ENCODE measurements around the gene APOB. TPM values are rescaled to one million over a fixed set of nuclear protein-coding genes. Genes with fewer than 3 reads are reported as not detected.

APOB gene
- polyA plus RNA-seq, 1 experiment: 0.04 TPM

DNA sequence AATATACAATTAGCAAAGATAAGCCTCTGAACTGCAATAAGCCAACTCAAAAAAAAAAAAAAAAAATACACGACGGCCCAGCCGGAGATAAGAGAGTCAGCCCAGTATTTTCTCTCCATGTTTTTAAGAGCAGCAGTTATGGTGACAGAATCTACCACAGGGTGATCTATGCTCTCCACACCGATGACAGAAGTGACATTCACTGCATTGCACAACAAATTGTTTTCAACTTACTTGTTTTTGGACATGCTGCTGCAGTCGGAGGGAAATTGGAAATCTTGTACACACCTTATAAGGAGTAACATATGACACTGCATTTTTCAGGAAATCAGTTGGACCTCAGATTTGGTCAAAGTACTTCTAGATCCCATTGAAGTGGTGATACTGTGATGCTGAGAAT lies 23.3 kb upstream of the APOB start:
- no peak overlapping the region for H3K4me3 ChIP-seq (ENCODE audit: low read depth, low read length)
- no peaks in the 10 kb centered on the region for H3K36me3 ChIP-seq (ENCODE audit: control insufficient read depth, insufficient read depth, low read length)
- ChIA-PET CTCF (no interaction called here), POLR2A (no interaction called here)
- H3K27me3 ChIP-seq (ENCODE audit: control insufficient read depth, insufficient read depth, low read length): no peaks in the 10 kb centered on the region
- TF ChIP-seq, protein P1, sequence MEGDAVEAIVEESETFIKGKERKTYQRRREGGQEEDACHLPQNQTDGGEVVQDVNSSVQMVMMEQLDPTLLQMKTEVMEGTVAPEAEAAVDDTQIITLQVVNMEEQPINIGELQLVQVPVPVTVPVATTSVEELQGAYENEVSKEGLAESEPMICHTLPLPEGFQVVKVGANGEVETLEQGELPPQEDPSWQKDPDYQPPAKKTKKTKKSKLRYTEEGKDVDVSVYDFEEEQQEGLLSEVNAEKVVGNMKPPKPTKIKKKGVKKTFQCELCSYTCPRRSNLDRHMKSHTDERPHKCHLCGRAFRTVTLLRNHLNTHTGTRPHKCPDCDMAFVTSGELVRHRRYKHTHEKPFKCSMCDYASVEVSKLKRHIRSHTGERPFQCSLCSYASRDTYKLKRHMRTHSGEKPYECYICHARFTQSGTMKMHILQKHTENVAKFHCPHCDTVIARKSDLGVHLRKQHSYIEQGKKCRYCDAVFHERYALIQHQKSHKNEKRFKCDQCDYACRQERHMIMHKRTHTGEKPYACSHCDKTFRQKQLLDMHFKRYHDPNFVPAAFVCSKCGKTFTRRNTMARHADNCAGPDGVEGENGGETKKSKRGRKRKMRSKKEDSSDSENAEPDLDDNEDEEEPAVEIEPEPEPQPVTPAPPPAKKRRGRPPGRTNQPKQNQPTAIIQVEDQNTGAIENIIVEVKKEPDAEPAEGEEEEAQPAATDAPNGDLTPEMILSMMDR (IDR thresholded peaks at IDR 0.05; ENCODE audit: insufficient read depth, low read depth, low read length): no peak
- no peak for DNase-seq (ENCODE audit: low read depth)

DNA sequence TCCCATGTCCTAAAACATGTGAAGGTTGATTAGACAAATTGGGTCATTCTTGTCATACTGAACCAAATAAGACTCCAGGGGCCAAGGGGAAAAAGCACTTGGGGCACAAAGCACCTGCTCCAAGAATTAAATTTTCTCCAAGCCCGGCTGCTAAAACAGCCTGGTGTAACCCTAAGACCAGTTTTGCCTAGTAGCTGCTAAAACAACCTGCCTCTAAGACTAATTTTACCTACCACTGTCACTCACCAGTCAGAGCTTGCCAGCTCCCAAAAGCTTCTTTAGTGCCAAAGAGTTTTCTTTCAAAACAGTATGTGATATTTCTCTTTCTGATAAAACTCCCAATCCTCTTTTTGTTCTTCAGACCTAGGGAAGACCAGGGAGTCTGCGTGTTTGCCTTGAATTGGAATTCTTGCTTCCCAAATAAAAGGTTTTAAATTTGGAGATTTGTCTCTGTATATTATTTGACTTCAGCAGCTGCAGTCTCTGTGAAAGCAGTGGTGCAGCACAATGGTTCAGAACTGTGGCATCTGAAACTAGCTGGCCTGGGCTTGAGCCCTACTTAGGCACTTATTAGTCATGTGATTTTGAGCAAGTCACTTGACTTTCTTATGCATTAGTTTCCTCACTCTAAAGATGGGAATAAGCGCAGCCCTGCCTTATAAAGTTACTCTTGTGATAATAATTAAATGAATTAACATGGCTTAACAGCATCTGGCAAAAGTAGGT lies 16.2 kb upstream of the APOB start:
- DNase-seq (ENCODE audit: low read depth): no peak
- Histone ChIP-seq H3K27me3 (ENCODE audit: control insufficient read depth, insufficient read depth, low read length) (no peaks in the 10 kb centered on the region), H3K36me3 (ENCODE audit: control insufficient read depth, insufficient read depth, low read length) (no peaks in the 10 kb centered on the region), H3K4me3 (ENCODE audit: low read depth, low read length) (no peak overlapping the region)
- TF ChIP-seq, protein P1 (IDR thresholded peaks at IDR 0.05; ENCODE audit: insufficient read depth, low read depth, low read length): no peak
- ChIA-PET CTCF (interaction anchor here (0.7 to 2.6 kb wide), 3 partner anchors 12 to 603 kb away, joined by 3 to 9 read pairs (median 3); no protein-coding TSS in a partner anchor), POLR2A (no interaction called here)

DNA sequence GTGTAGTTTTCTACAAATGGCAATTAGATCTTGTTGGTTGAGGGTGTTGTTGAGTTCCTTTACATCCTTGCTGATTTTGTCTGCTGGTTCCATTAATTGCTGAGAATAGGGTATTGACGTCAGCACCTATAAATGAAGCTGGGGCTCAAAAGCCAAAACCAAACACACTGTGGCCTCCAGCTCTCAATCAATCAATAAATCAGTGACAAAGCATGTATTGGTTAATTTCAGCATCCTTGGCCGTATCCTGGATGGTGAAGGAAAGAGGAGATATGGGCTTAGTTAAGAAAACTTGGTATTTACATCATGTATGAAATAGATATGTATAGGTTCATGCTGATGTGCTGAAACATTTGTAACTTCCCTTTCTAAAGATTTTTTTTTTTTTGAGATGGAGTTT lies 13.2 kb upstream of the APOB start:
- TF ChIP-seq, protein P1 (IDR thresholded peaks at IDR 0.05; ENCODE audit: insufficient read depth, low read depth, low read length): no peak
- ChIA-PET CTCF (interaction anchor here (0.7 kb wide), 1 partner anchor 120 kb away, joined by 4 read pairs; no protein-coding TSS in a partner anchor), POLR2A (no interaction called here)
- H3K4me3 ChIP-seq (ENCODE audit: low read depth, low read length): no peak overlapping the region
- DNase-seq (ENCODE audit: low read depth): no peak
- H3K36me3 ChIP-seq (ENCODE audit: control insufficient read depth, insufficient read depth, low read length): no peaks in the 10 kb centered on the region
- no peaks in the 10 kb centered on the region for H3K27me3 ChIP-seq (ENCODE audit: control insufficient read depth, insufficient read depth, low read length)

DNA sequence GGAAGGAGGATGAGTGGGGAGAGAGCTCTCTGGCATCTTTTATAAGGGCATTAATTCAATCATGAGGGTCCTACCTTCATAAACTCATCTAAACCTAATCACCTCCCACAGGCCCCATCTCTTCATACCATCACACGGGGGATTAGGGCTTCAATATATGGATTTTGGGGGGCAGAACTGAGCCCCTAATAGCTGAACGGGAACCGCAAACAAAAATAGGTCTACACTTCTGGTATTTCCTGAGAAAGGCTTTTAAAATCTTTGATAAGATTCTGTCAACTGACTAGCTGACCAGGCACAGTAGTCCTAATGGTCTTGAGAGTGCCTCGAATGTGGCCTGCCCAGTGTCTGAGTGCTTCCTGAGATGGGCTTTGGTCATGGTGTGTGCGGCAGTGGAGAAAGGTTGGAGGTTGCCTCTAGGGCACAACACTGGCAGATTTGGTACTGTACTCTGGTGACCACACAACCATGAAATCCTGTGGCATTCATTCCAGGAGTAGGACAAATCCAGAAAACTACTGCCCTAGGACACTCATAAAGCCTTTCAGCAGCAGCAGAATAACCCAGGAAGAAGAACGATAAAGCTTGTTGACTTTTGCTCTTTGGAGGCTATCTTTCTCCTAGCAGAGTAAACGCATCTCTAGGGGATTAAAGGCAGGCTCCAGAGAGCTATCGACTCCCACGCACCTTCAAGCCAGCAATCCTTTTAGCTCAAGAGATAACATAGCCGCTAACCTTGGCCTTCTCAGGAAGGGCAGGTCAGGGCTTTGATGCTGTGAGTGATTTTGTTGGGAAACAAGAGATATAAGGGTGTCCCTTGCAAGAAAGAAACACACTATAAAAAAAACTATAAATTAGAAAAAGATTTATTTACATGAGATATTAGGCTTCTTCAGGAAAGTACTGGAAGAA lies 12.3 kb upstream of the APOB start:
- ChIA-PET CTCF (interaction anchor here (1.2 to 1.4 kb wide), 3 partner anchors 11 to 14 kb away, joined by 3 to 11 read pairs (median 4); partner anchors contain the start of gene APOB), POLR2A (no interaction called here)
- H3K4me3 ChIP-seq (ENCODE audit: low read depth, low read length): no peak overlapping the region
- no peaks in the 10 kb centered on the region for H3K36me3 ChIP-seq (ENCODE audit: control insufficient read depth, insufficient read depth, low read length)
- H3K27me3 ChIP-seq (ENCODE audit: control insufficient read depth, insufficient read depth, low read length): no peaks in the 10 kb centered on the region
- DNase-seq (ENCODE audit: low read depth): no peak
- TF ChIP-seq, protein P1 (IDR thresholded peaks at IDR 0.05; ENCODE audit: insufficient read depth, low read depth, low read length): no peak

DNA sequence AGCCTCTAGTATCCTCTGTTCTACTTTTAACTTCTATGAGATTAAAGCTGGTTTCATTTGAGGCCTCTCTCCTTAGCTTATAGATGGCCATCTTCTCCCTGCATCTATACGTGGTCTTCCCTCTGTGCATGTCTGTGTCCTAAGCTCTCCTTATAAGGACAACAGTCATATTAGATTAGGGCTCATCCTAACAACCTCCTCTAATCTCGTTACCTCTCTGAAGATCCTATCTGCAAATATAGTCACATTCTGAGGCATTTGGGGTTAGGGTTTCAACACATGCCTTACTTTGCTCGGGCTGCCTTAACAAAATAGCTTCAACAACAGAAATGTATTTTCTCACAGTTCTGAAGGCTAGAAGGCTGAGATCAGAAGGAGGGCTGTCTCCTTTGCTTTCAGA lies 11.6 kb upstream of the APOB start:
- no peak for DNase-seq (ENCODE audit: low read depth)
- Histone ChIP-seq H3K36me3 (ENCODE audit: control insufficient read depth, insufficient read depth, low read length) (no peaks in the 10 kb centered on the region), H3K27me3 (ENCODE audit: control insufficient read depth, insufficient read depth, low read length) (no peaks in the 10 kb centered on the region), H3K4me3 (ENCODE audit: low read depth, low read length) (no peak overlapping the region)
- TF ChIP-seq, protein P1 (IDR thresholded peaks at IDR 0.05; ENCODE audit: insufficient read depth, low read depth, low read length): no peak
- ChIA-PET POLR2A (no interaction called here), CTCF (interaction anchor here (1.2 to 2.1 kb wide), 5 partner anchors 10 to 14 kb away, joined by 3 to 11 read pairs (median 4); partner anchors contain the start of gene APOB)
